ENCODE measurements around the gene ARL6IP5.

The ARL6IP5 gene

DNA sequence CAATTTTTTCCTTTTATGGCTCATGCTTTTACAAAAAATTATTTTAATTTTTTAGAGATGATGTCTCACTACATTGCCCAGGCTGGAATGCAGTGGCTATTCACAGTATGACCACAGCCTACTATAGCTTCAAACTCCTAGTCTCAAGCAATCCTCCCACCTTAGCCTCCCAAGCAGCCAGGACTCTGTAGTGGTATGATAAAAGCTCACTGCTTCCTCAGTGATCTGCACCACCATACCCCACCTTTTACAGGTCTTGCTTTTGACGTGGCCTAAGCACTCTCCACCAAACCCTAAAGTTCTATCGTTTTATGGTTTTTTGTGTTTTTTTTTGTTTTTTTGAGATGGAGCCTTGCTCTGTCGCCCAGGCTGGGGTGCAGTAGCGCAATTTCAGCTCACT is 18.6 kb upstream of the ARL6IP5 start:
- no peak overlapping the region for H3K4me3 ChIP-seq (ENCODE audit: low read depth, low read length)
- H3K36me3 ChIP-seq: peaks cover 31% of the 10 kb centered on the region

DNA sequence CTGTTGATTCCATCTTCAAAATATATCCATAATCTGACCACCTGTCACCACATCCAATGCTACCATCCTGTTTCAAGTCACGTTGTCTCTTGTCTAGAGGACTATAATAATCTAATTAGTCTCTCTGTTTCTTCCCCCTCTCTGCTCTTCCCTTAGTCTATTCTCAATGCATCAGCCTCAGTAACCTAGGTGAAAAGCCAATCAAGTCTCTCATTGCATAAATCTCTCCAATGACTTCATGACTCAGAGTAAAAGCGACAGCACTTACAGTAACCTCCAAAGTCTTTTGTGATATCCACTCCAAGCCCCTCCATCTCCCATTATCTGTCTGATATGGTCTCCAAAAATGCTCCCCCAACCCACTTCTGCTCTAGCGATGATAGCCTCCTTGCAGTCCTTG is 11.8 kb upstream of the ARL6IP5 start:
- Histone ChIP-seq H3K9me3 (ENCODE audit: severe bottlenecking) (no peaks in the 10 kb centered on the region), H3K27ac (no peak overlapping the region), H3K27me3 (ENCODE audit: insufficient read depth, low read depth, severe bottlenecking) (no peaks in the 10 kb centered on the region), H3K36me3 (peaks cover 26% of the 10 kb centered on the region), H3K4me3 (ENCODE audit: low read depth, low read length) (no peak overlapping the region)
- DNase-seq: peak; percentile 31
- TF ChIP-seq, protein P1, sequence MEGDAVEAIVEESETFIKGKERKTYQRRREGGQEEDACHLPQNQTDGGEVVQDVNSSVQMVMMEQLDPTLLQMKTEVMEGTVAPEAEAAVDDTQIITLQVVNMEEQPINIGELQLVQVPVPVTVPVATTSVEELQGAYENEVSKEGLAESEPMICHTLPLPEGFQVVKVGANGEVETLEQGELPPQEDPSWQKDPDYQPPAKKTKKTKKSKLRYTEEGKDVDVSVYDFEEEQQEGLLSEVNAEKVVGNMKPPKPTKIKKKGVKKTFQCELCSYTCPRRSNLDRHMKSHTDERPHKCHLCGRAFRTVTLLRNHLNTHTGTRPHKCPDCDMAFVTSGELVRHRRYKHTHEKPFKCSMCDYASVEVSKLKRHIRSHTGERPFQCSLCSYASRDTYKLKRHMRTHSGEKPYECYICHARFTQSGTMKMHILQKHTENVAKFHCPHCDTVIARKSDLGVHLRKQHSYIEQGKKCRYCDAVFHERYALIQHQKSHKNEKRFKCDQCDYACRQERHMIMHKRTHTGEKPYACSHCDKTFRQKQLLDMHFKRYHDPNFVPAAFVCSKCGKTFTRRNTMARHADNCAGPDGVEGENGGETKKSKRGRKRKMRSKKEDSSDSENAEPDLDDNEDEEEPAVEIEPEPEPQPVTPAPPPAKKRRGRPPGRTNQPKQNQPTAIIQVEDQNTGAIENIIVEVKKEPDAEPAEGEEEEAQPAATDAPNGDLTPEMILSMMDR (IDR thresholded peaks at IDR 0.05; ENCODE audit: low read depth, low read length): no peak

More for the DNA sequence above, 18.6 kb upstream of the ARL6IP5 start:
- TF ChIP-seq, protein P1 (IDR thresholded peaks at IDR 0.05; ENCODE audit: low read depth, low read length): no peak
- no peak for DNase-seq
- Histone ChIP-seq H3K27me3 (ENCODE audit: insufficient read depth, low read depth, severe bottlenecking) (no peaks in the 10 kb centered on the region), H3K9me3 (ENCODE audit: severe bottlenecking) (no peaks in the 10 kb centered on the region), H3K27ac (no peak overlapping the region)

DNA sequence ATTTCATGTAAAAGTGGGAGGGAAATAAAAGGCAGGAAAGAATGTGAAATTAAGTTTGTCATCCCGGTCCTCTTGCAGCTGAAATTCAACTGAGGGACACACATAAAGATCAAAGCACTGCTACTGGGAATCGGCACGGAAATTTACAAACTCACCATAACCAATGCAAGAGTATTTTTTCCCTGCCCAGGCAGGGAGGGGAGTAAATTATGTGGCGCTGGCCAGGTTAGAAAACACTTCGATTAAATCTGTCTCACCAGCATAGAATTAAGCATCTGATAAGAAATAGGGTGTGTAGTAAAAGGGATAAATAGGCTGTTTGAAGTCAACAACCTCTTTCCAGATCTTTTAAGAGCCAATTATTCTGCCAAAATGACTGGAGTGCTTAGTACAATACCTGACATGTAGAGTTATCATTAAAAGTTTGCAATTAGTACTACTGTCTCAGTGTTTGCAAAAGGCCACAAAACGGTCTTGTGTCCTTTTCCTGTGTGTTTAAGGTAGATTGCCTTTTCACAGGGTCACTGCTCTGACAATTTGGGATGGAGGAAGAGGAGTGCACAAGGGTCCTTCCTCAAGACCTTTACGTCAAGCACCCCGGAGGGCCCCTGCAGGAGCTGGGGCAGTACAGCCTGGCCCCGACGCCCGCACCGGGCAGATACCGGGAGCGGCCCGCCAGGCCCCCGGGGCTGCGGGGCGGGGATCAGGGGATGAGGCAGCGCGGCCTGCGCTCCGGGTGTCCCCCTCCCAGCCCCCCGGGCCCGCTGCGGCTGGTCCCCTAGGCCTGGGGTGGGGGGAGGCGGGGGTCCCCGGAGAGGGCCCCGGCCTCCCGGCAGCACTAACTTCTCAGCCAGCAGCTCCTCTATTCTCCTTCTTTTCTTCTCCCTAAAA is 5.2 kb upstream of the ARL6IP5 start:
- peak; percentile 16 for DNase-seq
- peak overlapping the region; percentile 85 for H3K27ac ChIP-seq

DNA sequence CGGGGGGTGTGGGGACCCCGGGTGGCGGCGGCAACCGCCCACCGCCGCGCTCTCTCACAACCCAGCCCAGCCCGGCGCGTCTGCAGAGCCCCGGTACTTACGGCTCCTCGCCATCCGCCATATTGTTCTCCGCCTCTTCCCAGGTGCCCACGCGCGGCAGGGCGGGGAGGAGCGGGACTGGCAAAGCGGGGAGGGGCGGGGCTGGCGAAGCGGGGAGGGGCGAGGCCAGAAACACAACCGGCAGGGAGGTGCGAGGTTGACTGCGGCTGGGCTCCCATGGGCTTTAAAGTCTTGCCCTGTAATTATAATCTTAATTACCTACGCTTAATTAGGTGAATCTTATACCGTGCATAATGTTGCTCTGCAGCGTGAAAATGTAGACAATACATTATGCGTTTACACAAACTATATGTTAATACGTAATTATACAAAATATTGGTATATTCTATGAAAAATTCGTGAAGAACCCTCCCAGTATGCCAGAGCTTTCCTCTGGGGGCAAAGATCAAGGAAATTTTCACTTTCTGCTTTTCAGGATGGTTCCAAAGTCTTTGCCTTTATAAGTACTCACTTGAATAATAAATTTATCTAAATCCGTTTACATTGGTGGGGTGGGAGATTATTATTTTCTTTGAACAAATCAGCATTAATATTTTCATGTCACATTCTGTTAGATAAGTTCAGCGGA is 4.4 kb upstream of the ARL6IP5 start, which contains the start of gene UBA3:
Gene UBA3, minus strand, starts transcription at position 133 of the 688 bp plus-strand sequence. Its CDS starts 12 bp downstream, at position 121.
- Histone ChIP-seq H3K36me3 (peaks cover 2% of the 10 kb centered on the region), H3K27ac (peak within 1 kb of the TSS; percentile 85), H3K27me3 (ENCODE audit: insufficient read depth, low read depth, severe bottlenecking) (no peaks in the 10 kb centered on the region), H3K4me3 (ENCODE audit: low read depth, low read length) (peak within 1 kb of the TSS; percentile 74), H3K9me3 (ENCODE audit: severe bottlenecking) (no peaks in the 10 kb centered on the region)
- peak; percentile 92 for DNase-seq
- TF ChIP-seq, protein P1 (IDR thresholded peaks at IDR 0.05; ENCODE audit: low read depth, low read length): no peak

More for the DNA sequence above, 5.2 kb upstream of the ARL6IP5 start:
- H3K36me3 ChIP-seq: peaks cover 9% of the 10 kb centered on the region
- peak overlapping the region; percentile 74 for H3K4me3 ChIP-seq (ENCODE audit: low read depth, low read length)
- TF ChIP-seq, protein P1 (IDR thresholded peaks at IDR 0.05; ENCODE audit: low read depth, low read length): no peak
- no peaks in the 10 kb centered on the region for H3K9me3 ChIP-seq (ENCODE audit: severe bottlenecking)
- no peaks in the 10 kb centered on the region for H3K27me3 ChIP-seq (ENCODE audit: insufficient read depth, low read depth, severe bottlenecking)

DNA sequence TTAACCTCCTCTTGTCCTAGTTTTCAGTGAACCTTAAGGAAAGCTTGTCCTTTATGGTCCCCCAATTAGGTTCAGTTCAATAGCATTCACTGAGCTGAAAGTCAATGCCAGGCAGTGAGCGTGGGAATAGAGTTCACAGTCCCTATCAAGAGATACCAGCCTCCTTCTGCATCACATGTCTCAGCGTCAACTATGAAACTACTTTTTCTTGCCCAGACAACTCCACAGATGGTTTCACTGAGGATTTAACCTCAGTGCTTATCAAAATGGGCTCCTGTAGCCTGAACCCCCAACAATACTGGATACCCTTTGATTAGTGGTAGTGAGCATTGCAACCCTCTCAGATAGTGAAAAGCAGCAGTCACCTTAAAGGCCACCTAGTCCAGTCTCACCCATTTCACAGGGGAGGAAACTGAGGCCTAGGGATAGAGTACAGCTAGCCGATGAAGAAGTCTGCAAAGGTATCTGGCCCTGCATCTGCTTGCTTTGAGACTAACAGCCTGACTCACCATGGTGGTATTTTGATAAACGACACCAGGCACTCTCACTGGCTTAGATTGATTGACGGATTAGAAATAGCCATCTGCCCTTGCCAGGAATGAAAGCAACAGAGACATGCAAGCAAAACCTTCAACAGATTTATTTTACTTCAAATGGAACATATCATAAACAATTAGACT is 3.0 kb upstream of the ARL6IP5 start:
- peak; percentile 67 for DNase-seq

More for the DNA sequence above, 3.0 kb upstream of the ARL6IP5 start:
- Histone ChIP-seq H3K4me3 (ENCODE audit: low read depth, low read length) (no peak overlapping the region), H3K27me3 (ENCODE audit: insufficient read depth, low read depth, severe bottlenecking) (no peaks in the 10 kb centered on the region), H3K27ac (no peak overlapping the region), H3K9me3 (ENCODE audit: severe bottlenecking) (no peaks in the 10 kb centered on the region), H3K36me3 (no peaks in the 10 kb centered on the region)
- TF ChIP-seq, protein P1 (IDR thresholded peaks at IDR 0.05; ENCODE audit: low read depth, low read length): no peak
